Measurements from ENCODE around the gene TAOK1. TPM values are rescaled to one million over a fixed set of nuclear protein-coding genes. Genes with fewer than 3 reads are reported as not detected.

The TAOK1 gene
- total and polyA plus RNA-seq, 10 of the 15 experiments (the other 5 are each of a cell fraction or from before 2014, with no cell fraction given), result 2.0 to 27.1 (median 11.8) TPM

- Histone ChIP-seq H4K20me1 (ENCODE audit: control insufficient read depth, insufficient read depth) (no peaks in the 10 kb centered on the region), H3K36me3 (ENCODE audit: control insufficient read depth in 2 of 2, insufficient read depth in 2 of 2, low read length in 1 of 2) (no peaks in the 10 kb centered on the region), H3K27ac (ENCODE audit: control insufficient read depth, insufficient read depth) (no peak overlapping the region), H3K4me3 (no peak overlapping the region), H3K79me2 (ENCODE audit: control insufficient read depth, insufficient read depth, low read length) (peaks cover 2% of the 10 kb centered on the region), H3K9ac (ENCODE audit: control insufficient read depth, insufficient read depth, low read length) (no peak overlapping the region), H3K4me1 (ENCODE audit: control insufficient read depth, insufficient read depth, low read length) (peaks cover 36% of the 10 kb centered on the region), H3K9me3 (replicated peaks; ENCODE audit: control insufficient read depth, insufficient read depth, low read length) (no peaks in the 10 kb centered on the region), H2AFZ (ENCODE audit: control insufficient read depth, low read depth, low read length) (no peak overlapping the region), H3K4me2 (ENCODE audit: control insufficient read depth, insufficient read depth) (peak overlapping the region; percentile 73), H3K27me3 (replicated peaks in 1 of 2; ENCODE audit: control insufficient read depth in 2 of 2, insufficient read depth in 2 of 2, low read length in 1 of 2) (no peaks in the 10 kb centered on the region; a peak in 1 of 4 replicates)
- no TSS peak for BruUV-seq (replicated peaks)
- in situ Hi-C loops (cut with MboI) (no loop called here), intact Hi-C loops (cut with micrococcal nuclease; ENCODE audit: unreplicated experiment) (loop anchor here (10.0 kb wide), 1 partner anchor 230 kb away; no protein-coding TSS in a partner anchor)
- POLR2A ChIA-PET, result interaction anchor here (1.0 kb wide), 1 partner anchor 21 kb away, joined by 3 read pairs; no protein-coding TSS in a partner anchor
- TF ChIP-seq RAD21 (IDR thresholded peaks at IDR 0.05; ENCODE audit: insufficient read depth, low read depth, low read length) (no peak), CEBPB (IDR thresholded peaks at IDR 0.05; ENCODE audit: borderline replicate concordance in 1 of 2, low read depth in 2 of 2, low read length in 2 of 2) (no peak), YBX1 (IDR thresholded peaks at IDR 0.05) (no peak), FOXM1 (IDR thresholded peaks at IDR 0.05; ENCODE audit: low read depth, low read length) (no peak)
- TF ChIP-seq, protein P1, sequence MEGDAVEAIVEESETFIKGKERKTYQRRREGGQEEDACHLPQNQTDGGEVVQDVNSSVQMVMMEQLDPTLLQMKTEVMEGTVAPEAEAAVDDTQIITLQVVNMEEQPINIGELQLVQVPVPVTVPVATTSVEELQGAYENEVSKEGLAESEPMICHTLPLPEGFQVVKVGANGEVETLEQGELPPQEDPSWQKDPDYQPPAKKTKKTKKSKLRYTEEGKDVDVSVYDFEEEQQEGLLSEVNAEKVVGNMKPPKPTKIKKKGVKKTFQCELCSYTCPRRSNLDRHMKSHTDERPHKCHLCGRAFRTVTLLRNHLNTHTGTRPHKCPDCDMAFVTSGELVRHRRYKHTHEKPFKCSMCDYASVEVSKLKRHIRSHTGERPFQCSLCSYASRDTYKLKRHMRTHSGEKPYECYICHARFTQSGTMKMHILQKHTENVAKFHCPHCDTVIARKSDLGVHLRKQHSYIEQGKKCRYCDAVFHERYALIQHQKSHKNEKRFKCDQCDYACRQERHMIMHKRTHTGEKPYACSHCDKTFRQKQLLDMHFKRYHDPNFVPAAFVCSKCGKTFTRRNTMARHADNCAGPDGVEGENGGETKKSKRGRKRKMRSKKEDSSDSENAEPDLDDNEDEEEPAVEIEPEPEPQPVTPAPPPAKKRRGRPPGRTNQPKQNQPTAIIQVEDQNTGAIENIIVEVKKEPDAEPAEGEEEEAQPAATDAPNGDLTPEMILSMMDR (IDR thresholded peaks at IDR 0.05 in 2 of 3, conservative IDR thresholded peaks at IDR 0.05 in 1 of 3; ENCODE audit: control insufficient read depth in 2 of 3, extremely low read depth in 1 of 3, insufficient read depth in 1 of 3, low read depth in 3 of 3, low read length in 3 of 3), result no peak
- 60% methylated on average over 11 of the region's 11 CpGs for WGBS (ENCODE audit: insufficient coverage, insufficient replicate concordance, low lambda C conversion rate, missing lambda C conversion rate)
- CTCF ChIA-PET, result interaction anchor here (0.7 to 5.0 kb wide), 5 partner anchors 11 to 225 kb away, joined by 3 to 64 read pairs (median 6); no protein-coding TSS in a partner anchor
- DNase-seq (ENCODE audit: low read depth, low spot score) (no peak), FAIRE-seq (no peak), ATAC-seq (no peak)
- SMC1A ChIA-PET (ENCODE audit: uncharacterized antibody, unreplicated experiment), result interaction anchor here (0.8 kb wide), 1 partner anchor 13 kb away, joined by 3 read pairs; no protein-coding TSS in a partner anchor
- RAD21 ChIA-PET (ENCODE audit: unreplicated experiment), result interaction anchor here (1.2 kb wide), 1 partner anchor 19 kb away, joined by 4 read pairs; no protein-coding TSS in a partner anchor
Measured at GRCh38 chr17:29594519-29595090, 204.4 kb downstream of the TAOK1 start.

All from GM12878 (cell line).